GM18511 (cell line): ENCODE results near the gene NR2F1-AS1.

Experiments
- ATAC-seq: cut with Tn5 transposase; IDR thresholded peaks from one replicate; pipeline ENCODE4 v1.9.1; 2021; ENCODE audit warnings: mild to moderate bottlenecking, moderate library complexity; ENCODE audit not compliant: unreplicated experiment

Gene NR2F1-AS1

DNA sequence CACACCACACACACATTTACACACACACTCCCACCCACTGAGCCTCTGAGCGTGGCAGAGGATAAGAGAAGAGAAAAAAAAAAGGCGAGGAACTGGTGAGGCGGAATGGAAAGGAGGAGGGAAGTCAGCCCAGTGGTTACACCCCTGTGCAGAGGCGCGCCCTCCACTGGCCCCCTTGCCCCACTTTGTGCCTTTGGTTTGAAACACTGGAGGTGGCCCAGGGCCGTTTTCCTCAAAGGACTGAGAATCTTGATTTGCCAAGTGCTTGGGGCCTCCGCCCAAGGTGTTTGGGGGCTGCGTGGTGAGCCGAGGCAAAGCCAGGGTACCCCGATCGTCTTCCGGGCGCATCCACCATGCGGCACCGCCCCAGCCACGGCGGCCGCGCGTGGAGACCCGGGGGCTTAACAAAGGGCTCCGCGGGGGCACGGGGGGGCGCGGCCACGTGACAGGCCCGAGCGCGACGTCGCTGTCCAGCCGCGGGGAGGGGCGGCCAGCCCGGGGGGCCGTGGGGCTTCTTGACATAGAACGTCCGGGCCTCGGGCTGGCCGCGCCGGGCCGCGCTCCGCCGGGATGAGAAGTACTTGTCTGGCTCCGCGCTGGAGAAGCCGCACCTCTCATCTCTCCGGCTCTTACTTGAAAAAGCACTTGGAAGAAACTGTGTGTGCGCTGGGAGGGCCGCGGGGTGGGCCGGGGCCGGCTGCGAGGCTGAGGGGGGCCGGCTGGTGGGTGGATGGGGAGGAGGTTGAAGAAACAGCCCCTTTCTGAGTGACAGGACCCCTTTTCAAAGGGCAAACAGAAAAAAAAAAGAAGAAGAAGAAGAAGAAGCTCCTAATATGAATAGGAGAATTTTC, 23.0 kb upstream of the NR2F1-AS1 start:
- no peak for ATAC-seq

DNA sequence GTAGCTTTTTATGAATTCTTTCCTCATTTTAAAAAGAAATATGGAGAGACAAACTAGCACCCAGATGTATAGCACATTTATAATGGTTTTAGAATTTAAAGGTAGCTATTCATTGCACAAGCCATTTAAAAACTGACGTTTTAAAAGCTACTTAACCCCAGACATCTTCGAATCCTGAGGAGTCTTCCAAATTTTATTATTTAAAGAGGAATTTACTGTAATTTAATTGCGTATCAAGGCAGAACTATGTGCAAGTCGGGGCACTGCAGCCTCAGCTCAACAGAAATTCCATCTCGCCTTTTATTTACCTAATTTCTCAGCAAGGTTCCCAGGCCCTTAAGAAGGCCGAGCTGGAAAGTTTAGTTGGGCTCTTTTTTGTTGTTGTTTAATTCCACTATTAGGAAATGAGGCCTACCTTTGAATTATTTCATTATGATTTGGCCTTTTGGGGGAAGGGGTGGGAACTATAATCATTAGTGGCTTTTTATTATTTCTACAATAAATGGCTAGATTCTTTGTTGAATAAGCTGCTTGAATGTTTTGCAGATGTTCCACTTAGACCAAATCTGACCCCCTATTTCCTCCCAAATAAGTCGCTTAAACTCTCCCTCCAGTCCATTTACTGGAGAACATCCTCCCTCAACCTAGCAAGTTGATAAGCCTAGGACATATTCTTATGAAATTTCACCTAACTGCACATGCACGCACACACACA, 22.2 kb upstream of the NR2F1-AS1 start:
- ATAC-seq: no peak

- no peak for ATAC-seq
Measured at GRCh38 chr5:93602241-93603077, 21.4 kb upstream of the NR2F1-AS1 start.

GRCh38 chr5:93601802-93602155, 20.8 kb upstream of the NR2F1-AS1 start:
- no peak for ATAC-seq

GRCh38 chr5:93601071-93601801, 20.2 kb upstream of the NR2F1-AS1 start:
- no peak for ATAC-seq

DNA sequence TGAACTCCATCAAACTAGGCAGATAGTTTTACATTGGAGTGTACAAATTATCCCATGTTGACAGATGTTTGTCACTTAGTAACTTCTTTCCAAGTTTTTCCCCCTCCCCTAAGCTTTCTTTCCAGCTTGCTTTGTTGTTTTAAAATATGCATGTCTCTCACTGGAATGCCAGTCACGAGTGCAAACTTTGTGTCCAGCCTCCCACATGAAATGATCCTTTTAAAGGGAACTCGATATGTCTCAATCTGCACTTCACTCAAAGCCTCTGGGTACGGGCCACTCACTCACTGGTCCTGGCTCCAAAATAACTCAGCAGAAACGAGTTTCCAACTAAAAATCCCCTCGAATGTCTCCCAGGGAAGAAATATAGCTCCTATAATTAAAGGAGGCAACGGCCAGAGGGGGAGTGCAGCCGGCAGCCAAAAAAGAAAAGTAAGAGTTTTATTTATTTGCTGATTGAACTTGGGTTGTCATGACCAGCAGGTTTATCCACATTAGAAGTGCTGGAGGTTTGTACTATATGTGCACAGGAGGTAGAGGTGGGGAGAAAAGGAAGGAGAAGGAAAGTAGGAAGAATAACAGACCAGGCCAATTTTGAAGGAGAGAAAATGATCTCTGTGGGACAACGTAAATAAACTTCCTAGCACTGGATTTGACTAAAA, 19.5 kb upstream of the NR2F1-AS1 start:
- ATAC-seq: no peak

DNA sequence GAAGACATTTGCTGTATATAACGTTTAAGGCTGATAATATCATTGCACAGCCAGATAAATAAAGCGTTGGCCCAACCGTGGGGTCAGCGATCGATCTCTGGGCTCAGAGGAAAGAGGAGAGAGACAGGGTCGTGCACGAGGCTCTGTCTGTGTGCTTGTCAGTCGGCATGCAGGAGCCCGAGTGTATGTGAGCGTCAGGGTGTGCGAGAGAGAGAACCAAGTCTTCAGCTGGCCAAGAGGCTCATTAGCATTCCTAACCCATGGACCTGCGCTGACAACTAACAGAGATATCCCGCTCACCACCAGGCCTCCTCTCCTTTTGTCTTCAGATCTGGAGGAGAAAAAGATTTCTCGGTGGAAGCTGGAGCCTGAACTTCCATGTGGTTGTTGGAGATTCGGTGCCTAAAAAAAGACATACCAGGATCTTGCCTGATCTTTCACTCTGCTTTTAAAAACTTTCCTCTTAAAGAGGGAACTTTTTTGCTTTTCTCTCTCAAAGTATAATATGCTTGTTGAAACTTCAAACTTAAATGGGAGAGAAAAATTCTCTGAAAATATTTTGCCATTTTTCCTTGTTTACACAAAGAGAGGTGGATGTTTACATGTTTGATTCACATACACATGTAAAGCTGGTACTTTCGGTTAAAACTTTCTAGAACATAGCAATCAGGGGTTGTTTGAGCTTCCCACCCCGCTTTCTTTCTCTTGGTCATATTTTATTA, 18.5 kb upstream of the NR2F1-AS1 start:
- ATAC-seq: no peak

DNA sequence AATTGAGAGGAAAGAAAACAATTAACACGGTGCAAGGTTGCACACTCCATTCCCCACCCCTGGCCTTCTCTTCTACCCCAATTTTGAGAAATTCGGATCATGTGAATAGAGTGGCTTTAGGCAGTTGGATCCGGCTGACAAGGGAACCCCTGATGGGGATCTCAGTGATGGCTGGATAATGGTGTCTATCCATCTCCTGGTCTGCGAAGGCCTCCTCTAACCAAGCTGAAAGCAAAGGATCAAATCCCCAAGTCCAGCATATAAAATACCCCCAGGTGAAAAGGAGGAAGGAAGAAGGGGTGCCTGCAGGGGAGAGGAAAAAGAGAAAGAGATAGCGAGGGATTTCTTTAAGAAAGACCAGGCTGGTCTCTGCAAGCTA, 18.0 kb upstream of the NR2F1-AS1 start:
- ATAC-seq: no peak

DNA sequence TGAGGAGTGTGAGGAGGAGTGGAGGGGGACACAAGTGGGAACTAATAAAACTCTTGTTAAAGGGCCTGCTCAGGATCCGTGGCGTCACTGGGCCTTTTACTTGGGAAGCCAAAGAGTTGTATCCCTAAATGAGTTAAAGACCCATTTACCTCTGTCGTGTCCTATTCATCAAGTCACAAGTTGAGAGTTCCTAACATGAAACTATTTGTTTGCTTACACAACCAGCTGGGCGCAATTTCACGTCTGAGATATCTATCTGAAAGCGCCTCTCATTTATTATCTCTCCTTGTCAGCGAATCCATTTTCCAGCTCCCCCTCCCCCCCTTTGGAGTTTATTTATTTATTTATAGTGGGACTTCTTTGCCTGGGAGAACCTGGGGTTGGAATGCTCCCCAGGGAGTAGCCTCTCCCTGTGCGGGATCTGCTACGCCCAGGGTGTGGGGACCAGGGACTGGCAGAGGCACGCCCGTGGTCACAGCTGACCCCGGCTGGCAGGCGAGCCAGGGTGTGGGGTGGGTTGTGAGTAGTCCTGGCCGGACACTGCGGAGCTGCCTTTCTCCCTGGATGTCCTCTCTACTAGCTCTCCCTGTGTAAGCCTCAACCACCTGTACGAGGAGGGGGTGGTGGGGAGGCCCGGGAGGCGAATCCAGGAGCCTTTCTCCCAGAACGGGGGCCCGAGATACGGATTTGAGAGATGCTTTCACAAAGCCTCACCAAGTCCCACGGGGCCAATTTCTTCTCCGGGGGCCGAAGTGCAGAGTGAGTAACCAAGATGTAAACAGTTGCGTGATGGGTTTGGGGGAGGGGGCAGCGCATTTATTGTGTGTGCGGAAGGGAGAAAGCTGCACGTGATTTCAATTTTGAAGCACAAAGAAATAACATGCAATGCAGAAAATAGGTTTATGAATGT, 17.3 kb upstream of the NR2F1-AS1 start:
- no peak for ATAC-seq

DNA sequence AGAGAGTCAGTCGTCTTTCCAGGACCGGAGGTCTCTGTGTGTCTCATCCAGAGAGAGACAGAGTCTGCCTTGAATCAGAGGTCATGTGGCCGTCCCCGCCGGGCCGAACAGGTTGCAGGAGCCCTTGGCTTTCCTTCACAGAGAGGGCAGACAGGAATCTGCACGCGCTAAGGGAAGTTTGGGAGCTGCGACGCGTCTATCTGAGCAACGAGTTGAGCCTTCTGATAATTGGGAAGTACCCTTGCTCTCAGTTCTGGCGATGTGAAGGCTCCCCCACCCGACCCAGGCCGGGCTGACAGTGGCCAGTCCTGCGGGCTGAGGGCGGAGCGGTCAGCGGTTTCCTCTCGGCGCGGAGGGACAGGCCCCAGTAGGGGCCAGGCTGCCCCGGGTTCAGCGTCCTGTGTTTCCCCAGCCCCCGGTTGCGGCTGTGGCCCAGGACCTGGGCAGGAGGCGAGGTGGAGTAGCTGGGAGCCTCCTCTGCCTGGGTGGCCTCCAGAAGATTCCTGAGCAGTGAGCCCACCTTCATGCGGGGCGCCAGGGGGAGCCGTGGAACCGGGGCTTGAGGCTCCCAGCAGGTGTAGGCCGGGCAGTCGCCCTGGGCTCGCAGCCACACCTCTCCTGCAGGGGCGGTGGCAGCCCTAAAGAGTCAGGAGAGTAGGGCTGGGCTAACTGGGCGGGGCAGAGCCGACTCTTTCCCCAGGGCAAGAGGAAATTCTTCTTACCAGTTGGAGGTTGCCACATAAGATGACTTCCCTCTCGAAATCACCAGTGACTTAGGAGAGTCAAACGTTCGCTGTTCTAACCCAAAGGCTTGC, 15.9 kb upstream of the NR2F1-AS1 start:
- no peak for ATAC-seq

- ATAC-seq: no peak
Measured at GRCh38 chr5:93596310-93596675, 15.3 kb upstream of the NR2F1-AS1 start.

- ATAC-seq: no peak
Measured at GRCh38 chr5:93595420-93596147, 14.6 kb upstream of the NR2F1-AS1 start.

DNA sequence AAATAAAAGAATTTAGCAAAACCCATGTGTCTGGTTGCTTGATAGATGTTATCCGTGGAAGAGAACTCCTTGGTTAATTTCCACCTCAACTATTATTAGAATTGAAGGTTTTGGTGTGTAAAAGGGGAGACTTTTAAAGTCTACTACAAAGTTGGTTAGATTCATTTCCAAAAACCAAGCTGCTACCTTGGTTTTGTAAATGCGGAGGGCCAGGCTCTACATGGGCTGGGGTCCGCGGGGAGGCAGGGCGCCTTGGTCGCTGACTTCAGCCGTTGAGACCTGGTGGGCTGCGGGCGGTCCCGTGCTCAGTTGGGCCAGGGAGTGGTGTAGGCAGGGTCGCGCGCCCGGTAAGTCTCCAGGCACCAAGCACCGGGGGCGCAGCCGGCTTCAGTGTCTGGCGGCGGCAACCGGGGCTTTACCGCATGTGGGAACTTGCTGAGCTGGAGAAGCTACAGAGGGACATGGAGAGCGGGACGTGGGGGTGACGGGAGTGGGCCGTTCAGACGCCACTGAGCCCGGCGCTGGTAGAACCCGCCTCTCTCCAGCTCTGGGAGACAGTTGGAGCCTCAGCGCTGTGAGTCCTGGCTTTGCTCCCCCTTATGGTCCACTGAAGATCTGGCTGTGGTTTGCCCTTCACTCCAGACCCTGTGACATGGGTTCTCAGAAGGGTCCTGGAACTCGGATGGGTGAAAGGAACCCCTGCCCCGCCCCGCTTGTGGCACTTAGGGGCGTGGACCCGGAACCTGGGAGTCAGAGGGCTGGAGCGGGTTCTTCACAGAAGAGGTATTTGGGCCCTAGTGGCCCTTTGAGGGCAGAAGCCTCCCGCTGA, 13.8 kb upstream of the NR2F1-AS1 start:
- no peak for ATAC-seq

GRCh38 chr5:93593476-93594131, 12.6 kb upstream of the NR2F1-AS1 start:
- ATAC-seq: no peak

DNA sequence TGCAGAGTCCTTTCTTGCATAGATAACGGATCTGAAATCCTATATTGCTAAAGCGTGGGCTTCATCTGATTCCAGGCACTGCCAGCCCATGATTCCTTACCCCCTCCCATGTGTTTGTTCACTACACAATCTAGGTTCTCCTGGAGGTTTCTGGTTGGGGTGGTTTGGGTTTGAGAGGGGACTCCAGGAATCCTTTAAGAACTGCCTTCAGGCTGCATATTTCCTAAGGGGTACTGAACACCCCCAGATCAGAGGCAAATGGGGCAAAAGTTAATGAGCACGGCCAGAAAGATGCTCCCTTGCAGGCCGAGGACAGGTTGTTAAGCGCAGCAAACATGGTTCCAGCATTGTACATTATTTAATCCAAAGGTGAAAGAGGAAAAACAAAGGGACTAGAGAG, 11.9 kb upstream of the NR2F1-AS1 start:
- ATAC-seq: no peak
